Fibroblast of lung (primary cell): ENCODE data around the gene RTKN2. TPM values are rescaled to one million over a fixed set of nuclear protein-coding genes. Genes with fewer than 3 reads are reported as not detected.

Experiments
- DNase-seq, 2 donors: peaks; one replicate each; pipeline versions ENCODE4 v3.0.0 to v3.0.0-alpha.2; 2010; ENCODE audit warnings: low read depth in 2 of 2
- H2AFZ ChIP-seq: 2 replicates; pipeline ENCODE4 v1.5.1; 2012; ENCODE audit warnings: low read length, control low read depth, inconsistent platforms
- H3K27ac ChIP-seq: 2 replicates; pipeline ENCODE4 v1.5.1; 2011; ENCODE audit warnings: low read length, control low read depth; ENCODE audit not compliant: insufficient read depth
- H3K27me3 ChIP-seq: 2 replicates; pipeline ENCODE4 v1.5.1; 2011; ENCODE audit warnings: mild to moderate bottlenecking, low read length; ENCODE audit not compliant: control insufficient read depth, insufficient read depth
- H3K36me3 ChIP-seq: 2 replicates; pipeline ENCODE4 v1.5.1; 2011; ENCODE audit warnings: low read length; ENCODE audit not compliant: control insufficient read depth, insufficient read depth
- H3K4me1 ChIP-seq: 2 replicates; pipeline ENCODE4 v1.5.1; 2011; ENCODE audit warnings: low read length; ENCODE audit not compliant: control insufficient read depth, insufficient read depth; ENCODE audit errors: extremely low read depth
- H3K4me2 ChIP-seq: 2 replicates; pipeline ENCODE4 v1.5.1; 2011; ENCODE audit warnings: low read length, control low read depth; ENCODE audit not compliant: insufficient read depth; ENCODE audit errors: extremely low read depth
- H3K4me3 ChIP-seq, 4 experiments: fragments of 200-600 bp in 1 of 4; sonication (generic) in 1 of 4; replicated peaks in 1 of 4; 2 replicates each; pipeline ENCODE4 v1.5.1; 2011 to 2016; ENCODE audit warnings: low read length in 4 of 4, low read depth in 3 of 4, mild to moderate bottlenecking in 3 of 4, control low read depth in 2 of 4, inconsistent platforms in 1 of 4, mixed read lengths in 1 of 4; ENCODE audit not compliant: insufficient read depth in 1 of 4; ENCODE audit errors: control extremely low read depth in 1 of 4
- H3K79me2 ChIP-seq: 2 replicates; pipeline ENCODE4 v1.5.1; 2012; ENCODE audit warnings: mild to moderate bottlenecking, low read length, inconsistent platforms; ENCODE audit not compliant: control insufficient read depth, insufficient read depth
- H3K9ac ChIP-seq: 2 replicates; pipeline ENCODE4 v1.5.1; 2011; ENCODE audit warnings: mild to moderate bottlenecking, low read length, control low read depth; ENCODE audit not compliant: insufficient read depth
- H3K9me3 ChIP-seq: 2 replicates; pipeline ENCODE4 v1.5.1; 2012; ENCODE audit warnings: low read depth, low read length; ENCODE audit not compliant: control insufficient read depth, insufficient read depth
- H4K20me1 ChIP-seq: 2 replicates; pipeline ENCODE4 v1.5.1; 2011; ENCODE audit warnings: low read length; ENCODE audit not compliant: control insufficient read depth, insufficient read depth; ENCODE audit errors: extremely low read depth
- CTCF ChIP-seq, 2 donors: IDR thresholded peaks in 1 of 2; conservative IDR thresholded peaks in 1 of 2; 1 replicate in 1 of 2; 2 replicates in 1 of 2; pipeline ENCODE4 v1.5.1; 2011 to 2012; ENCODE audit warnings: low read length in 2 of 2, control low read depth in 1 of 2, inconsistent platforms in 1 of 2, low read depth in 1 of 2, mild to moderate bottlenecking in 1 of 2
- EZH2 ChIP-seq: IDR thresholded peaks from 2 replicates; pipeline ENCODE4 v1.5.1; 2012; ENCODE audit warnings: low read length, control low read depth, mild to moderate bottlenecking; ENCODE audit errors: missing control alignments
- polyA plus RNA-seq, 2 donors: library from polyadenylated mRNA; depleted of rRNA in 1 of 2; stranded (reverse) in 1 of 2; unstranded in 1 of 2; fragments of >200 nt; gene quantifications; 2 replicates each; pipeline ENCODE4 v1.2.1, GENCODE V29; 2011 to 2012; ENCODE audit warnings: missing spikeins in 1 of 2
- total RNA-seq: library from RNA; depleted of rRNA; stranded (reverse); fragments of >200 nt; gene quantifications from 2 replicates; pipeline ENCODE4 v1.2.1, GENCODE V29; 2014

RTKN2 gene
- total and polyA plus RNA-seq, 2 donors (not counting 1 experiment from before 2014, with no cell fraction given) = 1.1 to 1.2 TPM

DNA sequence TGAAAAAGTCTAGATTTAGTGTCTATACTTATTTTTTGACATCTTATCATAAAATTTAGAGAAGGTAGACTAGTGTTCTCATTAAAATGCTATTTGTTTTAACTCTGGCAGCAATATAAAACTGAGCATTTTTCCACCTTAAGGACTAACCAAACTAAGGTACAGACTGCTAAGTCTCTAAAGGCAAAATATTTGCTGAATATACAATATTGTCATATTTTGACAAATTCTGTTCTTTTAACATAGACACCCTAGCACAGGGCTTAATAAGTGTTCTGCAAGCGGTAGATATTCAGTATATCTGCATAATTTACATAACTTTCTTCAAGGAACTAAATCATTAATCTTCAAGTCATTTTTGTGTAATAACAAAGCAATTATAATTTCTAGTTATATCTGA is 8.6 kb downstream of the RTKN2 start:
- no peaks in the 10 kb centered on the region for H4K20me1 ChIP-seq
- H3K4me1 ChIP-seq = peaks cover 3% of the 10 kb centered on the region
- H2AFZ ChIP-seq = no peak overlapping the region
- H3K4me2 ChIP-seq = no peak overlapping the region
- H3K36me3 ChIP-seq = no peaks in the 10 kb centered on the region
- TF ChIP-seq CTCF (conservative IDR thresholded peaks at IDR 0.05 in 1 of 2, IDR thresholded peaks at IDR 0.05 in 1 of 2; ENCODE audit: low read depth in 1 of 2, low read length in 2 of 2) (no peak), EZH2 (no peak)
- H3K9me3 ChIP-seq = no peaks in the 10 kb centered on the region
- no peak for DNase-seq
- H3K4me3 ChIP-seq = no peak overlapping the region
- H3K27ac ChIP-seq = no peak overlapping the region
- H3K79me2 ChIP-seq = no peaks in the 10 kb centered on the region
- no peaks in the 10 kb centered on the region for H3K27me3 ChIP-seq
- no peak overlapping the region for H3K9ac ChIP-seq

DNA sequence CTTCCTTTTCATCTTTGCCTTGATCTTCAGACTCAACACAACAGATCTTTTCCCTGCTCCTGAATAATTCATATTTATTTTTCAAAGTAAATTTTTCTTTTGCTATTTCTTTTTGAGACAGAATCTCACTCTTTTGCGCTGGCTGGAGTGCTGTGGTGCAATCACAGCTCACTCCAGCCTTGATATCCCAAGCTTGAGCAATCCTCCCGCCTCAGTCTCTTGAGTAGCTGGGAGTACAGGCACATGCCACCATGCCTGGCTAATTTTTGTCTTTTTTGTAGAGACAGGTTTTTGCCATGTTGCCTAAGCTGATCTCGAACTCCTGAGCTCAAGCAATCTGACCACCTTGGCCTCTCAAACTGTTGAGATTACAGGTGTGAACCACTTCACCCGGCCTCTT is 9.2 kb downstream of the RTKN2 start:
- Histone ChIP-seq H3K27me3 (no peaks in the 10 kb centered on the region), H3K79me2 (no peaks in the 10 kb centered on the region), H3K4me1 (peaks cover 1% of the 10 kb centered on the region), H3K9me3 (no peaks in the 10 kb centered on the region), H4K20me1 (no peaks in the 10 kb centered on the region), H2AFZ (no peak overlapping the region), H3K27ac (no peak overlapping the region), H3K9ac (no peak overlapping the region), H3K36me3 (no peaks in the 10 kb centered on the region), H3K4me3 (no peak overlapping the region), H3K4me2 (no peak overlapping the region)
- no peak for DNase-seq
- TF ChIP-seq EZH2 = no peak
- TF ChIP-seq CTCF (conservative IDR thresholded peaks at IDR 0.05 in 1 of 2, IDR thresholded peaks at IDR 0.05 in 1 of 2; ENCODE audit: low read depth in 1 of 2, low read length in 2 of 2) = no peak

DNA sequence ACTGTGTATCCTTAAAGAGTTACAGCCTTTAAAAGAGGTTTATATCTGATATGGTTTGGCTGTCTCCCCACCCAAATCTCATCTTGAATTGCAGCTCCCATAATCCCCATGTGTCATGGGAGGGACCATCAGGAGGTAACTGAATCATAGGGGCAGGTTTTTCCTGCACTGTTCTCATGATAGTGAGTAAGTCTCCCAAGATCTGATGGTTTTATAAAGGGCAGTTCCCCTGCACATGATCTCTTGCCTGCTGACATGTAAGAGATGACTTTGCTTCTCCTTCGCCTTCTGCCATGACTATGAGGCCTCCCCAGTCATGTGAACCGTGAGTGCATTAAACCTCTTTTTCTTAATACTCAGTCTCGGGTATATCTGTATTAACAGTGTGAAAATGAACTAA is 9.7 kb downstream of the RTKN2 start:
- no peak overlapping the region for H2AFZ ChIP-seq
- TF ChIP-seq EZH2 = no peak
- no peak for TF ChIP-seq CTCF (conservative IDR thresholded peaks at IDR 0.05 in 1 of 2, IDR thresholded peaks at IDR 0.05 in 1 of 2; ENCODE audit: low read depth in 1 of 2, low read length in 2 of 2)
- no peak for DNase-seq

More for the DNA sequence above, 9.7 kb downstream of the RTKN2 start:
- Histone ChIP-seq H3K36me3 (no peaks in the 10 kb centered on the region), H3K4me2 (no peak overlapping the region), H3K79me2 (no peaks in the 10 kb centered on the region), H4K20me1 (no peaks in the 10 kb centered on the region), H3K27ac (no peak overlapping the region), H3K4me3 (no peak overlapping the region), H3K9me3 (no peaks in the 10 kb centered on the region), H3K4me1 (no peaks in the 10 kb centered on the region), H3K9ac (no peak overlapping the region), H3K27me3 (no peaks in the 10 kb centered on the region)
